ENCODE measurements around the gene TRIM65.

DNA sequence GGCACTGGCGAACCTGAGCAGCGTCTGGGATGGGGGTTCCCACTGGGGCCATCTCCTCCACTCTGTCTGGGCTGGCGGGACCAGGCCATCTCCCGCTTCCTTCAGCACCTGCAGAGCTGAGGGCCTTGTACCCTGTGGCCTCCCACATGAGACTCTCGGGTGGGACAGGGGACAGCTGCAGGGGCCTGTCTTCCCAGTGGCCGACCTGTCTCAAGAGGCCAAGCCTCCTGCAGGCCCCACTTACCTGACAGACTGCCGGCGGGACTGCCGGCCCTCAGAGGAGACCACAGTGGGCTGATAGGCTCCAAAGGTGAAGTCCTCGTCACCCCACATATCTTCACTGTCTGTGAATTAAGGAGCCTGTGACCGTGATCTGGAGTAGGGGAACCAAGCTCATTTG is 28.4 kb upstream of the TRIM65 start:
- TF ChIP-seq, protein P1, sequence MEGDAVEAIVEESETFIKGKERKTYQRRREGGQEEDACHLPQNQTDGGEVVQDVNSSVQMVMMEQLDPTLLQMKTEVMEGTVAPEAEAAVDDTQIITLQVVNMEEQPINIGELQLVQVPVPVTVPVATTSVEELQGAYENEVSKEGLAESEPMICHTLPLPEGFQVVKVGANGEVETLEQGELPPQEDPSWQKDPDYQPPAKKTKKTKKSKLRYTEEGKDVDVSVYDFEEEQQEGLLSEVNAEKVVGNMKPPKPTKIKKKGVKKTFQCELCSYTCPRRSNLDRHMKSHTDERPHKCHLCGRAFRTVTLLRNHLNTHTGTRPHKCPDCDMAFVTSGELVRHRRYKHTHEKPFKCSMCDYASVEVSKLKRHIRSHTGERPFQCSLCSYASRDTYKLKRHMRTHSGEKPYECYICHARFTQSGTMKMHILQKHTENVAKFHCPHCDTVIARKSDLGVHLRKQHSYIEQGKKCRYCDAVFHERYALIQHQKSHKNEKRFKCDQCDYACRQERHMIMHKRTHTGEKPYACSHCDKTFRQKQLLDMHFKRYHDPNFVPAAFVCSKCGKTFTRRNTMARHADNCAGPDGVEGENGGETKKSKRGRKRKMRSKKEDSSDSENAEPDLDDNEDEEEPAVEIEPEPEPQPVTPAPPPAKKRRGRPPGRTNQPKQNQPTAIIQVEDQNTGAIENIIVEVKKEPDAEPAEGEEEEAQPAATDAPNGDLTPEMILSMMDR (IDR thresholded peaks at IDR 0.05 in 4 of 5, conservative IDR thresholded peaks at IDR 0.05 in 1 of 5): no peak
- TF ChIP-seq POLR2A (IDR thresholded peaks at IDR 0.05): no peak
